Duodenal mucosa (tissue), 2 donors: ENCODE measurements around the gene ACTR2.

ENCODE experiments used
- H3K27ac ChIP-seq: one replicate; pipeline ENCODE4 v1.7.0; 2013; ENCODE audit warnings: low read depth, low read length
- H3K27me3 ChIP-seq, 2 donors: one replicate each; pipeline ENCODE4 v1.7.0; 2013; ENCODE audit warnings: low read length in 2 of 2, control low read depth in 1 of 2; ENCODE audit not compliant: insufficient read depth in 2 of 2, control insufficient read depth in 1 of 2
- H3K36me3 ChIP-seq, 2 donors: one replicate each; pipeline ENCODE4 v1.7.0; 2013; ENCODE audit warnings: low read length in 2 of 2, control low read depth in 1 of 2; ENCODE audit not compliant: insufficient read depth in 2 of 2, control insufficient read depth in 1 of 2
- H3K4me1 ChIP-seq, 2 donors: one replicate each; pipeline ENCODE4 v1.7.0; 2013; ENCODE audit warnings: low read length in 2 of 2, control low read depth in 1 of 2; ENCODE audit not compliant: insufficient read depth in 2 of 2, control insufficient read depth in 1 of 2
- H3K4me3 ChIP-seq, 2 donors: one replicate each; pipeline ENCODE4 v1.7.0; 2013; ENCODE audit warnings: low read length in 2 of 2, low read depth in 1 of 2
- H3K9ac ChIP-seq, 2 donors: one replicate each; pipeline ENCODE4 v1.7.0; 2013; ENCODE audit warnings: low read length in 2 of 2, low read depth in 1 of 2
- H3K9me3 ChIP-seq, 2 donors: one replicate each; pipeline ENCODE4 v1.7.0; 2013; ENCODE audit warnings: low read length in 2 of 2, control low read depth in 1 of 2; ENCODE audit not compliant: control insufficient read depth in 1 of 2

ACTR2 gene

DNA sequence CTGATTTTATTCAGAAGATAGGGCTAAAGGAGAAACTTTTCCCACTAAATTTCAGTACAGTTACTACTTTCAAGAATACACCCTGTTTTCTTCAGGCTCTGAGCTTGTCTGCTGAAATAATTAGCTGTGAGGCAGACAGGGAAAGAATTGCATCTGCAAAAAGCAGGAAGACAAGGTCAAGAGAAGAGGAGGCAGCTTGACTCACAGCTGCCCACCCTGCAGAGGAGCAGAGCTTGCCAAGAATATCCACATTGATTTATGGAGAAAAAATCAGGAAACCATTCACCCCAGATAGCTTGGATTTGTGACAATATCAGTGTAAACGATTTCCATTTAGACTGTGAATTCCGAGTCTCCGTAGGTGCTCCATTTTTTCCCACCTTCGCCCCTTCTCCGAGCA, 49.0 kb downstream of the ACTR2 start:
- Histone ChIP-seq H3K4me3 (no peak overlapping the region), H3K4me1 (peaks cover 0 to 7% of the 10 kb centered on the region in 2 donors), H3K9me3 (no peaks in the 10 kb centered on the region), H3K27me3 (no peaks in the 10 kb centered on the region), H3K9ac (no peak overlapping the region), H3K27ac (no peak overlapping the region), H3K36me3 (peaks cover 6 to 9% of the 10 kb centered on the region in 2 donors)

DNA sequence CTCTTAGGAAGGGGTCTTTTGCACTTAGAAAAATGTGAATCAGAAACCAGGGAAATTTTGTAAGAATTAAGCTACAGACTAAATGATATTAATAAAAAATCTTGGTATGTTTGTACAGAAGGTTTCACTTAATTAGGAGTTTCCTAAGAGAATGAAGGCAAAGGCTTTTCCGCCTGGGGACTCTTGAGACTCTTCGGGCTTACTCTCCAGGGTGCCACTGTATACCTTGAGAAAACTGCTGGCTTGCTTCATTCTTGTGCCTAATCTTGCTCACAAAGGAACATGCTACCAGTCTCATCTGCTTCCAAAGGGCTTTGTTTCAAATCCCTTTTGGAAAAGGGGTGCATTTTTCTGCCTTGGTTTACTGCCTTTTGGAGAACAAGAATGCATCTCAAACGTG, 49.5 kb downstream of the ACTR2 start:
- Histone ChIP-seq H3K9ac (no peak overlapping the region), H3K4me1 (peaks cover 0 to 7% of the 10 kb centered on the region in 2 donors), H3K4me3 (no peak overlapping the region), H3K36me3 (peaks cover 4 to 6% of the 10 kb centered on the region in 2 donors), H3K9me3 (no peaks in the 10 kb centered on the region), H3K27me3 (no peaks in the 10 kb centered on the region), H3K27ac (no peak overlapping the region)

DNA sequence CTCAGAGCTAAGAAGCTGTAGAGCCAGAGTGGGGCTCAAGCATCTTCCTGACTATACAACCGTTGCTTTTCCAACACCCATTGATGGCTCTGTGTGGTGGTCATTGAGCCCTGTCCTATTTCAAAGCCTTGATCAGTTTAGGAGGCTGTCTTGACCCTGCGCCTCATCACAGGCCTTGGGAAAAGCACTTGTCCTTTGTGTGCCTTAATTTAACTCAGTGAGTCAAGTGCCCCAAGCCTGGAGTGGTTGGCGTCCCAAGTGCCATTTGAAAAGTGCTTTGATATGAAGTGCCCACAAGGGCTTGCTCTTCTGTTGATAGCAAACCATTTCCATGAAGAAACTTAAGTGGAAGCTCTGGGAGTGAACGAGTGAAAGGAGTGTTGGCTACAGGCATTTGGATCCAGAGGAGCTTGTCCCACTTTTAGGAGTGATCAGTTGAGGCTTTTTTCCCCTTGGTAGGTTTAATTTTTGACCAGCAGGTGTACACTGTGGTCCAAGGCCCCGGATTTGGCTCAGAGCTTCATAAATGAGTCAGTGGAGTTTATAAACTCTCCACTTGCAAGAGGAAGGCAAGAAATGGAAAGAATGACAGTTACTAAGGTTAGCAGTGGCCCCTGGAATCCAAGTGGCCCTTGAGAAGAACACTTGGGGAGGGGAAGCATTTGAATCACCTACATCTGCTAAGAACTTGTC, 50.3 kb downstream of the ACTR2 start:
- no peaks in the 10 kb centered on the region for H3K9me3 ChIP-seq
- H3K4me3 ChIP-seq = no peak overlapping the region
- H3K27ac ChIP-seq = no peak overlapping the region
- peaks cover 0 to 7% of the 10 kb centered on the region in 2 donors for H3K4me1 ChIP-seq
- H3K27me3 ChIP-seq = no peaks in the 10 kb centered on the region
- peaks cover 1 to 2% of the 10 kb centered on the region in 2 donors for H3K36me3 ChIP-seq
- no peak overlapping the region for H3K9ac ChIP-seq

DNA sequence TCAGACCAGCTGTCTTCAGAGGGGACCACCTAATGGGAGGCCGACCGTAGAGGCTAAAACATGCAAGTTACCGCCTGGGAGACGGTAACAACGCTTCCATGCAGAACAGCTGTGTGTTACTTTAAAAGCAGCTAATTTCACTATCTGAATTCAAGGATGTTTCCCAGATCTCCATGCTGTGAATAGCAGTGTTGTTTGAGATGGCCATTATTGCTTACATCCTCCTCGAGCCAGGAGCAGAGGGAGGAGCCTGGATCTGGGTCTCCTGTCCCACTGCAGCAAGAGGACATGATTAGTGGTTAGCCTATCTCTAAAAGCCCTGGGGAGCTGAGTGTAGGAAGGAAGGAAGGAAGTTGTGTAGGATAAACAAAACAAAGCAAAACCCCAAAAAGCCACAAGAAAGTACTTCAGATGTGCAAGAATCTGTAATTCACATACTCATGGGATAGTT, 50.9 kb downstream of the ACTR2 start:
- peaks cover 0 to 7% of the 10 kb centered on the region in 2 donors for H3K4me1 ChIP-seq
- H3K9me3 ChIP-seq = no peaks in the 10 kb centered on the region
- H3K27ac ChIP-seq = no peak overlapping the region
- no peak overlapping the region for H3K9ac ChIP-seq
- no peak overlapping the region for H3K4me3 ChIP-seq
- H3K36me3 ChIP-seq = no peaks in the 10 kb centered on the region
- no peaks in the 10 kb centered on the region for H3K27me3 ChIP-seq

DNA sequence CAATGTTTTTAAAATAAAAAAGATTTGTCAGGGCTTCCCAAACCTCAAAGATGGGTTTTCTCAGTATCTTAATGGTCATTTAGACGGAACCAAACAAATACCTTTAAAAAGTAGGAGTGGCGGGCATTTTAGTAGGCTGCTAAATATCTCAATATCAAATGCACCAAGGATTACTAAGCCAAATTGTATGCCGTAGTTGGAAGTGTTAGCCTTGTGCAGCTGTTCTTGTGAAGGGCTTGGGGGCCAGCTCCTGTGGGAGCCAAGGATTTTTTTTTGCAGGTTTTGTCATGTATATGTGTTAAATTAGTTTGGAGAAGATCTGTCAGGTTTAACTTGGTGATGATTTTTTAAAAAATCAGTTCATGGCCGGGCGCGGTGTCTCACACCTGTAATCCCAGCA, 52.1 kb downstream of the ACTR2 start:
- H3K27ac ChIP-seq = no peak overlapping the region
- no peak overlapping the region for H3K9ac ChIP-seq
- H3K9me3 ChIP-seq = no peaks in the 10 kb centered on the region
- H3K4me1 ChIP-seq = peaks cover 0 to 7% of the 10 kb centered on the region in 2 donors
- H3K4me3 ChIP-seq = no peak overlapping the region
- H3K36me3 ChIP-seq = no peaks in the 10 kb centered on the region
- no peaks in the 10 kb centered on the region for H3K27me3 ChIP-seq

DNA sequence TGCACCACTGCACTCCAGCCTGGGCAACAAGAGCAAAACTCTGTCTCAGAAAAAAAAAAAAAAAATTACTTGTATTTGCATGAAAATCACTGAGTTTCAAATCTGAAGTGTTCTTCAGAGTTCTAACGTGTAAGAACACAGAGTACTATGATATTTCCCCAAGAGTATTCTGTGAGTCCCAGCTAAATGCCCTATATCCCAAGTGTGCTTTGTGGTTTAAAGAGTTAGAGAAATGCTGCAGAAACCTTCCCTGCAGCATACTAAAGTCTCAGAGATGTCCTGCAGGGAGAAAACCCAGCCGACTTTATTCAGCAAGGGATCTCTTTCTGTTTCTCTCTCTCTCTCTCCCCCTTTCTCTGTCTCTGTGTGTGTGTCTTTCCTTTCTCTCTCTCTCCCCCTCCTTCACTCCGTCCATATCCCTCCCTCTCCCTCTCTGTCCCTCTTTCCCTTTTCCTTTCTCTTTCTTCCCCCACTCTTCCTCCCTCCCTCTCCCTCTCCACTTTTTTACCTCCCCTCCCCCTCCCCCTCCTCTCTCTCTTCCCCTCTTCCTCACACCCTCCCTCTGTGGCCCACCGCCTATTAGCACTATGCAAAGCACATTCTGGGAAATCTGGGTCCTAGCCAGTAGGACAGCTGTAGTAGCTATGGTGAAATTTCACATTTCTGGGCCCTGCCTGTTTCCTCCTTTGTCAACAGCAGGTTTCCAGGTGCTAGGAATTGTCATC, 54.2 kb downstream of the ACTR2 start:
- no peaks in the 10 kb centered on the region for H3K36me3 ChIP-seq
- H3K4me3 ChIP-seq = no peak overlapping the region
- H3K9ac ChIP-seq = no peak overlapping the region
- H3K9me3 ChIP-seq = no peaks in the 10 kb centered on the region
- peaks cover 0 to 7% of the 10 kb centered on the region in 2 donors for H3K4me1 ChIP-seq
- no peaks in the 10 kb centered on the region for H3K27me3 ChIP-seq
- H3K27ac ChIP-seq = no peak overlapping the region

DNA sequence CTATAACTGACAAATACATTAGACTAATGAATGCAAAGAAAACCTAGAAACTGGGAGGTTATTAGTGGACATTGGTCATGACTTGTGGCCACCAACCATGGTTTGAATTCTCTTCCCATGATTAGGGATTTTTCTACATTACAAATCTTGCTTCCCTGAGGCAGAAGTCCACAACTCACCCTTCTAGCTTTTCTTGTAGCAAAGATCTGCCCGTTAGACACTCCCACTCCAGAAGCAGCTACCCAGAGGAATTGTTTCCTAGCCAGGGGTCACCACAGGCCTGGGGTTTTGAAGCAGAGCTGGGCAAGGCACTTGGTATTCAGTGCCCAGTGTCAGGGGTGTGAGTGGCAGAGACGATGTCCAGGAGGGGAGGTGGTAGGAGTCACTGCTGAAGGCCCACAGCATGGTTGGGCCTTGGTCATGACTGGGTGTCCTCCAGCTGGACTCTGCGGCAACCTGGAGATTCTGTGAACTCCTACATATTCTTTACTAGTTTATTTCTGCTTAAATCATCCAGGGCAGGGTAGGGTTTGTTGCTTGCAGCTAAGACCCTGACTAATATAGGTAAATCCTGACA, 54.9 kb downstream of the ACTR2 start:
- Histone ChIP-seq H3K36me3 (no peaks in the 10 kb centered on the region), H3K4me3 (no peak overlapping the region), H3K4me1 (peaks cover 0 to 7% of the 10 kb centered on the region in 2 donors), H3K9ac (no peak overlapping the region), H3K27ac (no peak overlapping the region), H3K9me3 (no peaks in the 10 kb centered on the region), H3K27me3 (no peaks in the 10 kb centered on the region)

DNA sequence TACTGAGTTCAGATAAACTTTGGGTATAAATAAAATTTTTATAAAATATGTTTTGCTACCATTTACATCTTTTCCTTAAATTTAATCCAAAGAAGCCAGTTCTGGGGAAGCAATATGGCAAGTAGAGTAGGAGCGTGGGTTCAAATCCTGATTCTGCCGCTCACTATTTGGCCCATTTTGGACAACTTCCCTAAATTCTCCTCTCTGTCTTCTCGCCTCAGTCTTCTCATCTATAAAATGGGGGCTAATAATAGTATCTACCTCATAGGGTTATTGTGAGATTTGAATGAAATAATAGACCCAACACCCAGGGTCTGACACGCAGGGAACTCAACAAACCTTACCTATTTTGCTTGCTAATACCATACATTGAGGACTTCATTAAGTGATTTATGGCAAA, 59.7 kb downstream of the ACTR2 start:
- Histone ChIP-seq H3K9ac (no peak overlapping the region), H3K9me3 (no peaks in the 10 kb centered on the region), H3K4me1 (peaks cover 0 to 10% of the 10 kb centered on the region in 2 donors), H3K4me3 (no peak overlapping the region), H3K36me3 (no peaks in the 10 kb centered on the region), H3K27me3 (no peaks in the 10 kb centered on the region), H3K27ac (no peak overlapping the region)

DNA sequence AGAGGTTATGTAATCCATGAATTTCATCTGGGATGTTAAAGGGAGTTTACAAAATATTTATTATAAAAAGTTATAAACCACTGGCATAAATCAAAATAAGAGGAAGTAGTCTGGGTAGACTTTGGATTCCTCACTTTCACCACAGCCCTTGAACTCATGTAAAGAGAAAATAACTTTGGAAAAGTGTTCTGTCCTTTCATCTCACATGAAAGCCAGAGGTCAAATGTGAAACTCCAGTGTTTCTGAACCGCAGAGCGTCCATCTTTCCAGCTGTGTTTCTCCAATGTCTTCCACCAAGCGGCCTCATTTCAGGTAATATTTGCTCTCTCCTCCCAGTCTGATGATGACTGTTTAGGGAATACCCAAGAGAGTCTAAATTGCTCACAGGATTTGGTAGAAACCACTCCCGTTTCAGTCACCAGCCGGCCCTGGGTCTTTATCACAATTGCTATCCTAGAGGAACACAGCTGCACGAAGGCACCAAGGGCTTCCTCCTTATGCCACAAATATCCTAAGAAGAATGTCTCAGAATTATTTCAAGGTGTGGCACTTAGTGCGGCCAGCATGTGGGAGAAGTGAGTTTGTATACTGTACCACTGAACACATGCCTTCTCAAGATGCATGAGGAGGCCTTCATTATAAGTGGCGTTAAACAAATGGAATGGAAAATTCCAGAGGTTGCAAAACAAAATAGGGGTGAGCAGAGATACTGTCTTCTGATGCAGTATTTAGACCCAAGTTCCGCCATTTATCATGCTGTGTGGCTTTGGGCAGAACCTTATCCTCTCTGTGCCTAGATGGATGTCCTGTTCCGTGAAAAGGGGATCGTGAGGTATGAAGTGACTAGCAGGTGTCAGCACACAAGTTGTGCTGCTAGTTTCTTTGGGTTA, 63.8 kb downstream of the ACTR2 start:
- H3K27me3 ChIP-seq = no peaks in the 10 kb centered on the region
- no peaks in the 10 kb centered on the region for H3K36me3 ChIP-seq
- H3K9ac ChIP-seq = no peak overlapping the region
- peaks cover 0 to 10% of the 10 kb centered on the region in 2 donors for H3K4me1 ChIP-seq
- H3K4me3 ChIP-seq = no peak overlapping the region
- no peaks in the 10 kb centered on the region for H3K9me3 ChIP-seq
- no peak overlapping the region for H3K27ac ChIP-seq

DNA sequence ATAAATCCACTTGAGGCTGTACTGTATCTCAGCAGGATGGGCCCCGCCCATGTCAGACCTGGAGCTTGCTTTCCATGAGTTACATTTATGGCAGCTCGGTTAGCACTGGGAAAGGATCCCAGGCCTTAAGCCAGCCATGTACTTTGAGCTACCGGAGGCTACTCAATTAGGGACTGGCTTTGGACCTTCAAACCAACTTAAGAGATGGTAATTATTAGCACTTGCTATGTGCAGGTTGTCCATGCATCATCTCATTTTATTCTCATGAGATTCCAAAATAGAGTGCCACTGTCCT, 64.4 kb downstream of the ACTR2 start:
- Histone ChIP-seq H3K4me1 (peaks cover 0 to 10% of the 10 kb centered on the region in 2 donors), H3K4me3 (no peak overlapping the region), H3K27ac (no peak overlapping the region), H3K9me3 (no peaks in the 10 kb centered on the region), H3K36me3 (no peaks in the 10 kb centered on the region), H3K27me3 (no peaks in the 10 kb centered on the region), H3K9ac (no peak overlapping the region)
